ENCODE measurements around the gene NGRN. TPM values are rescaled to one million over a fixed set of nuclear protein-coding genes. Genes with fewer than 3 reads are reported as not detected.

The NGRN gene
- total RNA-seq, 1 donor from 2014 or later = 124 TPM

- Histone ChIP-seq H3K36me3 (ENCODE audit: control insufficient read depth, insufficient read depth, low read length) (peaks cover 6% of the 10 kb centered on the region), H3K27me3 (ENCODE audit: control insufficient read depth, insufficient read depth, low read length) (no peaks in the 10 kb centered on the region), H3K4me3 (ENCODE audit: low read depth, low read length) (no peak overlapping the region)
- no peak for TF ChIP-seq CTCF (IDR thresholded peaks at IDR 0.05; ENCODE audit: insufficient read depth, low read length, poor library complexity, severe bottlenecking)
- DNase-seq (ENCODE audit: low read depth) = no peak
Measured at GRCh38 chr15:90228960-90229359, 36.5 kb upstream of the NGRN start.

GRCh38 chr15:90230071-90230494 lies 35.4 kb upstream of the NGRN start:
- no peaks in the 10 kb centered on the region for H3K27me3 ChIP-seq (ENCODE audit: control insufficient read depth, insufficient read depth, low read length)
- DNase-seq (ENCODE audit: low read depth) = no peak
- peaks cover 6% of the 10 kb centered on the region for H3K36me3 ChIP-seq (ENCODE audit: control insufficient read depth, insufficient read depth, low read length)
- no peak overlapping the region for H3K4me3 ChIP-seq (ENCODE audit: low read depth, low read length)
- no peak for TF ChIP-seq CTCF (IDR thresholded peaks at IDR 0.05; ENCODE audit: insufficient read depth, low read length, poor library complexity, severe bottlenecking)

- H3K36me3 ChIP-seq (ENCODE audit: control insufficient read depth, insufficient read depth, low read length) = peaks cover 5% of the 10 kb centered on the region
- no peaks in the 10 kb centered on the region for H3K27me3 ChIP-seq (ENCODE audit: control insufficient read depth, insufficient read depth, low read length)
- DNase-seq (ENCODE audit: low read depth) = no peak
- H3K4me3 ChIP-seq (ENCODE audit: low read depth, low read length) = no peak overlapping the region
- TF ChIP-seq CTCF (IDR thresholded peaks at IDR 0.05; ENCODE audit: insufficient read depth, low read length, poor library complexity, severe bottlenecking) = no peak
Measured at GRCh38 chr15:90230610-90231009, 34.9 kb upstream of the NGRN start.

GRCh38 chr15:90231028-90232017 lies 34.1 kb upstream of the NGRN start:
- no peak overlapping the region for H3K4me3 ChIP-seq (ENCODE audit: low read depth, low read length)
- peaks cover 4% of the 10 kb centered on the region for H3K36me3 ChIP-seq (ENCODE audit: control insufficient read depth, insufficient read depth, low read length)
- no peak for TF ChIP-seq CTCF (IDR thresholded peaks at IDR 0.05; ENCODE audit: insufficient read depth, low read length, poor library complexity, severe bottlenecking)
- no peaks in the 10 kb centered on the region for H3K27me3 ChIP-seq (ENCODE audit: control insufficient read depth, insufficient read depth, low read length)
- DNase-seq (ENCODE audit: low read depth) = no peak

GRCh38 chr15:90232196-90232595 lies 33.3 kb upstream of the NGRN start:
- DNase-seq (ENCODE audit: low read depth) = no peak
- no peak for TF ChIP-seq CTCF (IDR thresholded peaks at IDR 0.05; ENCODE audit: insufficient read depth, low read length, poor library complexity, severe bottlenecking)
- H3K36me3 ChIP-seq (ENCODE audit: control insufficient read depth, insufficient read depth, low read length) = peaks cover 4% of the 10 kb centered on the region

More at GRCh38 chr15:90232196-90232595, 33.3 kb upstream of the NGRN start:
- Histone ChIP-seq H3K4me3 (ENCODE audit: low read depth, low read length) (peak overlapping the region; percentile 75), H3K27me3 (ENCODE audit: control insufficient read depth, insufficient read depth, low read length) (no peaks in the 10 kb centered on the region)

All from kidney epithelial cell (primary cell).